HEK293 (cell line): Measurements from ENCODE around the gene ARHGAP8.
A peak's percentile ranks its signal among the peaks of the same experiment; 100 is the strongest.

Experiments used
- BCL11A ChIP-seq: fragments of 450-650 bp; formaldehyde crosslinking; IDR thresholded peaks from 2 replicates; pipeline ENCODE4 v1.5.1; 2016; ENCODE audit warnings: low read depth, missing biosample characterization, missing genetic modification characterization
- IKZF3 ChIP-seq: fragments of 450-650 bp; IDR thresholded peaks from 2 replicates; pipeline ENCODE4 v1.5.0; 2018; ENCODE audit warnings: missing biosample characterization, mild to moderate bottlenecking, missing genetic modification characterization, moderate library complexity
- RBAK ChIP-seq: fragments of 450-650 bp; formaldehyde crosslinking; IDR thresholded peaks from 2 replicates; pipeline ENCODE4 v1.5.1; 2016; ENCODE audit warnings: missing biosample characterization, missing genetic modification characterization
- SP2 ChIP-seq: fragments of 450-650 bp; formaldehyde crosslinking; IDR thresholded peaks from 2 replicates; pipeline ENCODE4 v1.5.1; 2016; ENCODE audit warnings: missing biosample characterization, missing genetic modification characterization
- TRIM28 ChIP-seq: IDR thresholded peaks from 2 replicates; pipeline ENCODE4 v1.6.1; 2011; ENCODE audit warnings: low read length, control low read depth, borderline replicate concordance
- ZBTB1 ChIP-seq: fragments of 450-650 bp; formaldehyde crosslinking; IDR thresholded peaks from 2 replicates; pipeline ENCODE4 v1.5.1; 2016; ENCODE audit warnings: missing biosample characterization, missing genetic modification characterization
- ZBTB17 ChIP-seq: fragments of 450-650 bp; formaldehyde crosslinking; IDR thresholded peaks from 2 replicates; pipeline ENCODE4 v1.5.1; 2016; ENCODE audit warnings: missing biosample characterization, missing genetic modification characterization
- ZBTB21 ChIP-seq: fragments of 450-650 bp; formaldehyde crosslinking; IDR thresholded peaks from 2 replicates; pipeline ENCODE4 v1.5.1; 2017; ENCODE audit warnings: missing biosample characterization, missing genetic modification characterization
- ZFP41 ChIP-seq: fragments of 450-650 bp; formaldehyde crosslinking; IDR thresholded peaks from 2 replicates; pipeline ENCODE4 v1.5.1; 2016; ENCODE audit warnings: missing biosample characterization, missing genetic modification characterization, borderline replicate concordance
- ZNF121 ChIP-seq: fragments of 450-650 bp; formaldehyde crosslinking; IDR thresholded peaks from 2 replicates; pipeline ENCODE4 v1.5.1; 2016; ENCODE audit warnings: missing biosample characterization, missing genetic modification characterization
- ZNF202 ChIP-seq: fragments of 450-650 bp; formaldehyde crosslinking; IDR thresholded peaks from 2 replicates; pipeline ENCODE4 v1.5.1; 2016; ENCODE audit warnings: missing biosample characterization, missing genetic modification characterization, borderline replicate concordance
- ZNF354C ChIP-seq: fragments of 450-650 bp; formaldehyde crosslinking; IDR thresholded peaks from 2 replicates; pipeline ENCODE4 v1.5.1; 2016; ENCODE audit warnings: missing biosample characterization, missing genetic modification characterization, low read depth, borderline replicate concordance
- ZNF366 ChIP-seq: fragments of 450-650 bp; formaldehyde crosslinking; conservative IDR thresholded peaks from 2 replicates; pipeline ENCODE4 v1.5.1; 2016; ENCODE audit warnings: missing biosample characterization, missing genetic modification characterization
- ZNF423 ChIP-seq: fragments of 450-650 bp; formaldehyde crosslinking; IDR thresholded peaks from 2 replicates; pipeline ENCODE4 v1.5.1; 2016; ENCODE audit warnings: missing biosample characterization, missing genetic modification characterization
- ZNF530 ChIP-seq: fragments of 450-650 bp; formaldehyde crosslinking; IDR thresholded peaks from 2 replicates; pipeline ENCODE4 v1.5.1; 2016; ENCODE audit warnings: low read depth, missing biosample characterization, missing genetic modification characterization
- ZNF548 ChIP-seq: fragments of 450-650 bp; formaldehyde crosslinking; IDR thresholded peaks from 2 replicates; pipeline ENCODE4 v1.5.1; 2016; ENCODE audit warnings: missing biosample characterization, missing genetic modification characterization
- ZNF555 ChIP-seq: fragments of 450-650 bp; formaldehyde crosslinking; conservative IDR thresholded peaks from 2 replicates; pipeline ENCODE4 v1.5.1; 2017; ENCODE audit warnings: missing biosample characterization, mild to moderate bottlenecking, missing genetic modification characterization, inconsistent platforms
- ZNF600 ChIP-seq: fragments of 450-650 bp; formaldehyde crosslinking; IDR thresholded peaks from 2 replicates; pipeline ENCODE4 v1.5.1; 2016; ENCODE audit warnings: missing biosample characterization, missing genetic modification characterization
- ZNF626 ChIP-seq: fragments of 450-650 bp; sonication (Bioruptor Pico); formaldehyde crosslinking; IDR thresholded peaks from 2 replicates; pipeline ENCODE4 v1.5.1; 2018; ENCODE audit warnings: missing biosample characterization, missing genetic modification characterization, inconsistent platforms
- ZNF654 ChIP-seq: fragments of 450-650 bp; formaldehyde crosslinking; IDR thresholded peaks from 2 replicates; pipeline ENCODE4 v1.5.1; 2016; ENCODE audit warnings: low read depth, missing biosample characterization, missing genetic modification characterization
- ZNF707 ChIP-seq: fragments of 450-650 bp; formaldehyde crosslinking; IDR thresholded peaks from 2 replicates; pipeline ENCODE4 v1.5.1; 2016; ENCODE audit warnings: missing biosample characterization, missing genetic modification characterization
- ZNF830 ChIP-seq: fragments of 450-650 bp; IDR thresholded peaks from 2 replicates; pipeline ENCODE4 v1.5.0; 2018; ENCODE audit warnings: missing biosample characterization, missing genetic modification characterization, low read depth, mild to moderate bottlenecking, moderate library complexity
- ZSCAN16 ChIP-seq: fragments of 450-650 bp; formaldehyde crosslinking; IDR thresholded peaks from 2 replicates; pipeline ENCODE4 v1.5.1; 2016; ENCODE audit warnings: missing biosample characterization, missing genetic modification characterization
- ZSCAN23 ChIP-seq: fragments of 450-650 bp; formaldehyde crosslinking; IDR thresholded peaks from 2 replicates; pipeline ENCODE4 v1.5.1; 2016; ENCODE audit warnings: missing biosample characterization, missing genetic modification characterization
- ZSCAN30 ChIP-seq: fragments of 450-650 bp; IDR thresholded peaks from 2 replicates; pipeline ENCODE4 v1.5.1; 2018; ENCODE audit warnings: missing biosample characterization, mild to moderate bottlenecking, missing genetic modification characterization, moderate library complexity
- TF ChIP-seq, protein P1 (sequence below): fragments of 450-650 bp; formaldehyde crosslinking; IDR thresholded peaks from 2 replicates; pipeline ENCODE4 v1.5.1; 2016; ENCODE audit warnings: missing biosample characterization, missing genetic modification characterization
- TF ChIP-seq, protein P2 (sequence below): fragments of 450-650 bp; formaldehyde crosslinking; IDR thresholded peaks from 2 replicates; pipeline ENCODE4 v1.5.1; 2016; ENCODE audit warnings: missing biosample characterization, missing genetic modification characterization
- TF ChIP-seq, protein P3 (sequence below): fragments of 450-650 bp; formaldehyde crosslinking; IDR thresholded peaks from 2 replicates; pipeline ENCODE4 v1.5.1; 2016; ENCODE audit warnings: missing biosample characterization, missing genetic modification characterization
- TF ChIP-seq, protein P4 (sequence below): fragments of 450-650 bp; formaldehyde crosslinking; IDR thresholded peaks from 2 replicates; pipeline ENCODE4 v1.5.1; 2016; ENCODE audit warnings: missing biosample characterization, missing genetic modification characterization
- TF ChIP-seq, protein P5 (sequence below): fragments of 450-650 bp; formaldehyde crosslinking; IDR thresholded peaks from 2 replicates; pipeline ENCODE4 v1.5.1; 2016; ENCODE audit warnings: missing biosample characterization, missing genetic modification characterization, borderline replicate concordance

The ARHGAP8 gene

DNA sequence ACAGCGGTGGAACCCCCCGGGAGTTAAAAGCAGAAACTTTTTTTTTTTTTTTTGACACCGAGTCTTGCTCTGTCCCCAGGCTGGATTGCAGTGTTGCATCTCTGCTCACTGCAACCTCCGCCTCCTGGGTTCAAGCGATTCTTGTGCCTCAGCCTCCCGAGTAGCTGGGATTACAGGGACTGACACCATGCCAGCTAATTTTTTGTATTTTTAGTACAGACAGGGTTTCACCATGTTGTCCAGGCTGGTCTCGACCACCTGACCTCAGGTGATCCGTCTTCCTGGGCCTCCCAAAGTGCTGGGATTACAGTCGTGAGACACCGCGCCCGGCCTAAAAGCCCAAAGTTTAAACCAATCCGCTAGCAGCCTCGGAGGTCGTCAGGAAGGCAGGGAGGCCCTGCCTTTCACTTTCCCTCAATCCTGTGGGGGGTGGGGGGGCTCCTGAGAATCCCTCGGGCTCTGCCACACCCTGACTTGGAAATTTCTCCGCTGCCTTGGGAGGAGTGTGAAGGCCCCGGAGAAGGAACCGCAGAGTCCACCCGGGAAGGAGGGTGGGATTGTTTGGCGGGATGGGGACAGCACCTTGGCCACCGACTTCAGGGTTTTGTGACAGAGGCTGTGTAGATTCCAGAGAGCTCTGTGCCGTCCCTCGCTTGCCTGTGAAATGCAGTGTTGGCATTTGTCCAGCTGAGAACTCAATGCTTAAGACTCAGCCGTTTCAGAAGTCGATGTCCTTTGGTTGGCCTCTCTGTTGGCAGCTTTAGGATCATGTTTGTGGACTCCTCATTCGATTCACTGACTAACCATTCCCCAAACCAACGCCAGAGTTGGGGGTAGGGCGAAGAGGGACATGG, 1.0 kb downstream of the ARHGAP8 start (continued):
- TF ChIP-seq, protein P1, sequence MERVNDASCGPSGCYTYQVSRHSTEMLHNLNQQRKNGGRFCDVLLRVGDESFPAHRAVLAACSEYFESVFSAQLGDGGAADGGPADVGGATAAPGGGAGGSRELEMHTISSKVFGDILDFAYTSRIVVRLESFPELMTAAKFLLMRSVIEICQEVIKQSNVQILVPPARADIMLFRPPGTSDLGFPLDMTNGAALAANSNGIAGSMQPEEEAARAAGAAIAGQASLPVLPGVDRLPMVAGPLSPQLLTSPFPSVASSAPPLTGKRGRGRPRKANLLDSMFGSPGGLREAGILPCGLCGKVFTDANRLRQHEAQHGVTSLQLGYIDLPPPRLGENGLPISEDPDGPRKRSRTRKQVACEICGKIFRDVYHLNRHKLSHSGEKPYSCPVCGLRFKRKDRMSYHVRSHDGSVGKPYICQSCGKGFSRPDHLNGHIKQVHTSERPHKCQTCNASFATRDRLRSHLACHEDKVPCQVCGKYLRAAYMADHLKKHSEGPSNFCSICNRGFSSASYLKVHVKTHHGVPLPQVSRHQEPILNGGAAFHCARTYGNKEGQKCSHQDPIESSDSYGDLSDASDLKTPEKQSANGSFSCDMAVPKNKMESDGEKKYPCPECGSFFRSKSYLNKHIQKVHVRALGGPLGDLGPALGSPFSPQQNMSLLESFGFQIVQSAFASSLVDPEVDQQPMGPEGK (tag by site-specific recombination) = peak; percentile 8; the same call in 1 of the 2 replicates
- TF ChIP-seq ZFP41 (tag by site-specific recombination) (no peak), ZNF830 (tag by site-specific recombination) (no peak), ZNF202 (tag by site-specific recombination) (no peak), ZNF121 (tag by site-specific recombination) (no peak), ZNF530 (tag by site-specific recombination) (no peak), ZBTB17 (peak; percentile 85), ZNF707 (tag by site-specific recombination) (no peak), ZSCAN30 (tag by site-specific recombination) (no peak), ZNF423 (tag by site-specific recombination) (no peak), IKZF3 (tag by site-specific recombination) (0 out of 2 replicates have a peak, but pooled peaks have one; percentile 56), ZNF600 (tag by site-specific recombination) (no peak), SP2 (tag by site-specific recombination) (no peak), ZNF354C (tag by site-specific recombination) (no peak), ZNF366 (no peak), ZNF555 (tag by site-specific recombination) (no peak), ZNF548 (tag by site-specific recombination) (no peak), BCL11A (tag by site-specific recombination) (no peak), ZSCAN16 (tag by site-specific recombination) (no peak), ZSCAN23 (tag by site-specific recombination) (no peak), ZNF654 (tag by site-specific recombination) (no peak), ZNF626 (tag by site-specific recombination) (no peak), ZBTB21 (tag by site-specific recombination) (no peak), RBAK (no peak), ZBTB1 (tag by site-specific recombination) (no peak), TRIM28 (peak; percentile 31; the same call in 1 of the 2 replicates)
- TF ChIP-seq, protein P2, sequence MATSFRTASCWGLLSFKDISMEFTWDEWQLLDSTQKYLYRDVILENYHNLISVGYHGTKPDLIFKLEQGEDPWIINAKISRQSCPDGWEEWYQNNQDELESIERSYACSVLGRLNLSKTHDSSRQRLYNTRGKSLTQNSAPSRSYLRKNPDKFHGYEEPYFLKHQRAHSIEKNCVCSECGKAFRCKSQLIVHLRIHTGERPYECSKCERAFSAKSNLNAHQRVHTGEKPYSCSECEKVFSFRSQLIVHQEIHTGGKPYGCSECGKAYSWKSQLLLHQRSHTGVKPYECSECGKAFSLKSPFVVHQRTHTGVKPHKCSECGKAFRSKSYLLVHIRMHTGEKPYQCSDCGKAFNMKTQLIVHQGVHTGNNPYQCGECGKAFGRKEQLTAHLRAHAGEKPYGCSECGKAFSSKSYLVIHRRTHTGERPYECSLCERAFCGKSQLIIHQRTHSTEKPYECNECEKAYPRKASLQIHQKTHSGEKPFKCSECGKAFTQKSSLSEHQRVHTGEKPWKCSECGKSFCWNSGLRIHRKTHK (tag by site-specific recombination) = no peak
- TF ChIP-seq, protein P3, sequence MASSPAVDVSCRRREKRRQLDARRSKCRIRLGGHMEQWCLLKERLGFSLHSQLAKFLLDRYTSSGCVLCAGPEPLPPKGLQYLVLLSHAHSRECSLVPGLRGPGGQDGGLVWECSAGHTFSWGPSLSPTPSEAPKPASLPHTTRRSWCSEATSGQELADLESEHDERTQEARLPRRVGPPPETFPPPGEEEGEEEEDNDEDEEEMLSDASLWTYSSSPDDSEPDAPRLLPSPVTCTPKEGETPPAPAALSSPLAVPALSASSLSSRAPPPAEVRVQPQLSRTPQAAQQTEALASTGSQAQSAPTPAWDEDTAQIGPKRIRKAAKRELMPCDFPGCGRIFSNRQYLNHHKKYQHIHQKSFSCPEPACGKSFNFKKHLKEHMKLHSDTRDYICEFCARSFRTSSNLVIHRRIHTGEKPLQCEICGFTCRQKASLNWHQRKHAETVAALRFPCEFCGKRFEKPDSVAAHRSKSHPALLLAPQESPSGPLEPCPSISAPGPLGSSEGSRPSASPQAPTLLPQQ (tag by site-specific recombination) = no peak
- TF ChIP-seq, protein P4, sequence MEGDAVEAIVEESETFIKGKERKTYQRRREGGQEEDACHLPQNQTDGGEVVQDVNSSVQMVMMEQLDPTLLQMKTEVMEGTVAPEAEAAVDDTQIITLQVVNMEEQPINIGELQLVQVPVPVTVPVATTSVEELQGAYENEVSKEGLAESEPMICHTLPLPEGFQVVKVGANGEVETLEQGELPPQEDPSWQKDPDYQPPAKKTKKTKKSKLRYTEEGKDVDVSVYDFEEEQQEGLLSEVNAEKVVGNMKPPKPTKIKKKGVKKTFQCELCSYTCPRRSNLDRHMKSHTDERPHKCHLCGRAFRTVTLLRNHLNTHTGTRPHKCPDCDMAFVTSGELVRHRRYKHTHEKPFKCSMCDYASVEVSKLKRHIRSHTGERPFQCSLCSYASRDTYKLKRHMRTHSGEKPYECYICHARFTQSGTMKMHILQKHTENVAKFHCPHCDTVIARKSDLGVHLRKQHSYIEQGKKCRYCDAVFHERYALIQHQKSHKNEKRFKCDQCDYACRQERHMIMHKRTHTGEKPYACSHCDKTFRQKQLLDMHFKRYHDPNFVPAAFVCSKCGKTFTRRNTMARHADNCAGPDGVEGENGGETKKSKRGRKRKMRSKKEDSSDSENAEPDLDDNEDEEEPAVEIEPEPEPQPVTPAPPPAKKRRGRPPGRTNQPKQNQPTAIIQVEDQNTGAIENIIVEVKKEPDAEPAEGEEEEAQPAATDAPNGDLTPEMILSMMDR = no peak
- TF ChIP-seq, protein P5, sequence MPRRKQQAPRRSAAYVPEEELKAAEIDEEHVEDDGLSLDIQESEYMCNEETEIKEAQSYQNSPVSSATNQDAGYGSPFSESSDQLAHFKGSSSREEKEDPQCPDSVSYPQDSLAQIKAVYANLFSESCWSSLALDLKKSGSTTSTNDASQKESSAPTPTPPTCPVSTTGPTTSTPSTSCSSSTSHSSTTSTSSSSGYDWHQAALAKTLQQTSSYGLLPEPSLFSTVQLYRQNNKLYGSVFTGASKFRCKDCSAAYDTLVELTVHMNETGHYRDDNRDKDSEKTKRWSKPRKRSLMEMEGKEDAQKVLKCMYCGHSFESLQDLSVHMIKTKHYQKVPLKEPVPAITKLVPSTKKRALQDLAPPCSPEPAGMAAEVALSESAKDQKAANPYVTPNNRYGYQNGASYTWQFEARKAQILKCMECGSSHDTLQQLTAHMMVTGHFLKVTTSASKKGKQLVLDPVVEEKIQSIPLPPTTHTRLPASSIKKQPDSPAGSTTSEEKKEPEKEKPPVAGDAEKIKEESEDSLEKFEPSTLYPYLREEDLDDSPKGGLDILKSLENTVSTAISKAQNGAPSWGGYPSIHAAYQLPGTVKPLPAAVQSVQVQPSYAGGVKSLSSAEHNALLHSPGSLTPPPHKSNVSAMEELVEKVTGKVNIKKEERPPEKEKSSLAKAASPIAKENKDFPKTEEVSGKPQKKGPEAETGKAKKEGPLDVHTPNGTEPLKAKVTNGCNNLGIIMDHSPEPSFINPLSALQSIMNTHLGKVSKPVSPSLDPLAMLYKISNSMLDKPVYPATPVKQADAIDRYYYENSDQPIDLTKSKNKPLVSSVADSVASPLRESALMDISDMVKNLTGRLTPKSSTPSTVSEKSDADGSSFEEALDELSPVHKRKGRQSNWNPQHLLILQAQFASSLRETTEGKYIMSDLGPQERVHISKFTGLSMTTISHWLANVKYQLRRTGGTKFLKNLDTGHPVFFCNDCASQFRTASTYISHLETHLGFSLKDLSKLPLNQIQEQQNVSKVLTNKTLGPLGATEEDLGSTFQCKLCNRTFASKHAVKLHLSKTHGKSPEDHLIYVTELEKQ (tag by site-specific recombination) = no peak
